ENCODE measurements around the gene SLC7A5.
A peak's percentile ranks its signal among the peaks of the same experiment; 100 is the strongest.
"Not testable (repeated sequence)": the region's sequence is repeated elsewhere in the genome, so short reads cannot be mapped to it uniquely, and the experiment has no call there.

Gene SLC7A5

DNA sequence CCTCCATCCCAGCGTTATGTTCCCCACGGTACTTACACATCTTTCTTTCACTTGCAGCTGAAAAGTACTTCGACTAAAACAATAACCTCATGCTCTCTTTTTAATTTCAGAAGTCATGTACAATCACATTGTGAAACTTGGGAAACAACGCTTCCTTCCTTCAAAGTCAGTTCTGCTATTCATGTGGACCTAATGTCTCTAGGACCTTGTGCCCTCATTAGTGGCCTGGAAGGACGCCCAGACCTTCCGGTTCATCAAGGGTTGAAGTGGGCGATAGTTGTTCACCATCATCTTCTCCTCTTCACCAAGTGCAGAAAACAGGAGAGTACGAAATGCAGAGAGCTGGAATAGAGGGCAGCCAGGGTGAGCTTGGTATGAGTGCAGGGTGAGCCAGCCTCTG lies 18.6 kb upstream of the SLC7A5 start:
- DNase-seq = peak; percentile 89 to 90

DNA sequence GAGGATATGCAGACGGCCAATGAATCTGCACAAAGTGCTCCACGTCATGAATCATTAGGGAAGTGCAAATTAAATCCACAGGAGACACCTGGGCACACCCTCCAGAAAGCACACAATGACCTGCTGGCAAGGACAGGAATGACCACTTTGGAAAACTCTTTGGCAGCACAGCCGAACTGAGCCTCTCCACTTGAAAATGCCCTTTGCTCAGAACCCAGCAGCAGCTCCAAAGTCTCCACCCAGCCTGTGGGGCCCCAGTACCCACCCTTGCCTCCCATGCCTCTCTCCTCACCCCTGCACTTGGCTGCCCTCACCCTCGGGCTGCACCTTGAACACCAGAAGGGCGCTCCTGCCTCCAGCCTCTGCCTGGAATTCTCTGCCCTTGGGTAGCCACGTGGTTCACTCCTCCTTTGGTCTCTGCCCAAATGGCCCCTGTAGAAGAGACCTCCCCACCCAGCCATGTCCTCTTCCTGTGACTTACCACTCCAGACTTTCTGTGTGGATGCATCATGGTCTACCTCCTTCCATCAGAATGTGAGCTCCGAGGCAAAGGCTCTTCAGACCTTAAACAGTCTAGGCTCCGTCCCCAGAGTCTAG lies 16.2 kb upstream of the SLC7A5 start:
- DNase-seq = not testable (repeated sequence)

DNA sequence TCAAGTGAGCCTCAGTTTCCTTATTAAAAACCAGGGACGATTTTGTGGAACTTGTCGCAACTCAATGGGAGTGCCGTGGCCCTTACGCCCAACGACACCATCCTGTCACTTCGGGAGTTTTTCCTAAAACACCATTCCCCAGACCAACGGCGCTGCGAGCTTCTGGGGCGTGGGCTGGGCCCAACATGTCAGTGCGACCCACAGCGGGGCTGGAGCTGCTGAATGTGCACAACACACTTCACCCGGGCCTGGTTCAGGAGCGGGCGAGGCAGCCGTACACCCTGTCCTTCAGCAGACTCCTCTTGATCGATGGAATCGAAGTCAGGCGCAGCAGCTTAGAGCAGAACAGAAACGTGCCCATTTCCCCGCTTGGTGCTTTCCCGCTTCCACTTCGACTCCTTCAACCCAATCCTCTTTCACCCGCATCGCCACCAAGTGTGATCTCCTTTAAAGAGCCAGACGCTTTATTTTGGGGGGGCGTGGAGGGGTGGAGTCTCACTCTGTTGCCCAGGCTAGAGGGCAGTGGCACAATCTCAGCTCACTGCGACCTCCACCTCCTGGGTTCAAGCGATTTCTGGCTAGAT lies 13.2 kb upstream of the SLC7A5 start:
- no peak for DNase-seq

DNA sequence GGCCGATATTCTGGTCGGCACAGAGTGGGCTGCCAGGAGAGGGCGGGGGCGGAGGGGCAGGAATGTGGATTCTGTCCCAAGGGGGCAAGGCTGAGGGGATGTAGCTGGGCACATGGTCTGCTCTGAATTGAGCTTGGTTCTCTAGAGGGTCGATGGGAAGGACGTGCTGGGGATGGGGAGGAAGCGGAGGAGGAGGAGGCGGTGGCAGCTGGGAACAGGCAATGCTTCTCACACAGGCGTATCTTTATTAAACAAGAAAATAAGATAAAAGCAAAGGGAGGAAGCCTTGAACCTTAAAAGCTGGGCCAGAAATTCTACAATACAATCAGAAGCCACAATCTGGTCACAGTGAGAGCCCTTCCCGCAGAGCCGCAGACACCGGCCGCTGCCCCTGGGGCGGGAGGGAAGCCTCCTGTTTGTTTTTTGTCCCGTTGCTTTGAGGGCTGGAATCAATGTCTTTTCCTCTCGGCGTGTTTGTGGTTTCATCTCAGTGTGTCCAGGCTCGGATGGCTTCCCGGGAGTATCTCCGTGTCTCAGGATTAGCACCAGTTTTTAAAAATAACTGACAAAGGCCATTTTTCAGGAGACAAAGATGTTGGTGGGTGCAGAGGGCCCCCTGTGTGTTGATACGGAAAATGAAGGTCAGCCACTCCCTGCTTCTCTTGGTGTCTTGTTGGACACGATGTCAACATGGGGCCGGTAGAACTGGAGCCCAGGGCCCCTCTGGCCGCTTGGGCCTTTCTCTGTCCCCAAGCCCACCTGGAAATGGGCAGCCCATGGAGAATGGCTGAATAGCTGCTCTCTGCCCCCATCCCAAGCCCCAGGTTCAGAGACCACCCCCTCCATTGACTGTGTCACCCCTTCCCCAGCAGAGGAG lies 12.3 kb upstream of the SLC7A5 start:
- DNase-seq = no peak

DNA sequence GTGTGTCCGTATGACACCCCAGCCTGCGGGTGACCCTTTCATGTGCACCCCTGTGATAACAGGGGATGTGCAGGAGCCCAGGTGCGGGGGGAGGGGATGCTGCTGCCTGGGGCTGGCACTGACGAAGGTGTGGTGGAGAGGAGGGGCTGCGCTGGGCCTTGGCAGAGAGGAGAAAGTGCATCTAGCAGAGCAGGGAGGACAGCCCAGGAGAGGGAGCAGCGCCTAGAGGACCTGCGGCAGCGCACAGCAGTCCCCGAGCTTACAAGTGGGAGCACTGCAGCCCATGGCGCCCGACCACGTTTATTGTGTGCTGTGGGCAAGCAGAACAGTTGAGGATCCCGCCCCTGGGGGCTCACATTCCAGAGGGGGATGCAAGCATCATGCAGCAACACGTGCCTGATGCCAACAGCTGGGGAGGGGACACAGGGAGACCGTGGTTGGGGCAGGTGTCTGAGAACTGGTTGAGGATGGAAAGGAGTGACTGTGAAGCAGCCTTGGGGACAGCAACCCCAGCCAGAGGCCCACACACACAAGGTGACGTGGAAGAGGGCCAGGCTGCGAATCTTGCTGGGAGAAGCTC lies 10.9 kb upstream of the SLC7A5 start:
- DNase-seq = no peak

DNA sequence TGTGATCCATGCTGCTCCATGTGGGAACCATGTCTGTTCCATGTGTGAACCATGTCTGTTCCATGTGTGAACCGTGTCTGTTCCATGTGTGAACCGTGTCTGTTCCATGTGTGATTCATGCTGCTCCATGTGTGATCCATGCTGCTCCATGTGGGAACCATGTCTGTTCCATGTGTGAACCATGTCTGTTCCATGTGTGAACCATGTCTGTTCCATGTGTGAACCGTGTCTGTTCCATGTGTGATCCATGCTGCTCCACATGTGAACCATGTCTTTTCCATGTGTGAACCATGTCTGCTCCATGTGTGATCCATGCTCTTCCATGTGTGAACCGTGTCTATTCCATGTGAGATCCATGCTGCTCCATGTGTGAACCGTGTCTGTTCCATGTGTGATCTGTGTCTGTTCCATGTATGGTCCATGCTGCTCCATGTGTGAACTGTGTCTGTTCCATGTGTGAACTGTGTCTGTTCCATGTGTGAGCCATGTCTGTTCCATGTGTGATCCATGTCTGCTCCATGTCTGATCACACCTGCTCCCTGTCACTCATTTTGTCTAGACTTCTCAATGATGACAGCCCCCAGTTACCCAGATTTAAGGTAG lies 10.2 kb upstream of the SLC7A5 start:
- DNase-seq = not testable (repeated sequence)

DNA sequence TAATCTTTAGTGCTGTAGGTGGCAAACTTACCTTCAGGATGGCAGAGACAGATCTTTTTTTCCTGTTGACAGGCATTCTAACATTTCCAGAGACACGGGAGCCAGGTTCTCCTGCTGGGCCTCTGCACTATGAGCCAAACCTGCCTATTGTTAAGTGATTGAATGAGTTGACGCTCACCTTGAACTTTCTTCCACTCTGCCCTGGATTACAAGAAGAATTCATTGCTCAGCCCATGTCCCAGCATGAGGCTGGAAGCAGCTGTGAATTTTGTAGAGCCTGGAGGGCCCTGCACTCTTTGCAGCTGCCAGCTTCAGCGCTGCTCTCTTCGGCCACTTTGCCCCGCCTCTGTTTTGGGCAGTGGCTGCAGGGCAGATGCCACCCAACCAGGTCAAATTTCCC lies 9.4 kb upstream of the SLC7A5 start:
- no peak for DNase-seq

DNA sequence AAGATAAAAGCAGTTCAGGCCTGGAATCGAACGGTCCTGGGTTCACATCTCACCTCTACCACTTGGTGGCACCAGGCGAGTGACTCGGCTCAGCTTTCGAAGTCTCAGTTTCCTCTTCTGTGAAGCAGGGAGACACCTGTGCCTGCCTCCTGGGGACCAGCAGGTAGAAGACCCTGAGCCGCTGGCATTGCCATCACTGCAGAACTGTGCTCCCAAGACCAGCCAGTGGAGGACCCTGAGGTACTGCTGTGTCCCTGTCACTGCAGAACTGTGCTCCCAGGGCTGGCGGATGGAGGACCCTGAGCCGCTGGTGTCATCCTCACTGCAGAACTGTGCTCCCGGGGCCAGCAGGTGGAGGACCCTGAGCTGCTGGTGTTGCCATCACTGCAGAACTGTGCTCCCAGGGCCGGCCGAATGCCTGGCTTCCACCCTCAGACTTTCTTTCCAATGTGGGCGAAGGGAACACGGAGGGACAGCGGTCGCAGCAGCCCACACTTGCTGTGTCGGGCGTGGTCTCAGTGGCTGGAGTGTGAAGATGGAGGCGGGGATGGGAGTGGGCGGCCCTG lies 8.7 kb upstream of the SLC7A5 start:
- peak in 1 of 2 donors; percentile 43 for DNase-seq

DNA sequence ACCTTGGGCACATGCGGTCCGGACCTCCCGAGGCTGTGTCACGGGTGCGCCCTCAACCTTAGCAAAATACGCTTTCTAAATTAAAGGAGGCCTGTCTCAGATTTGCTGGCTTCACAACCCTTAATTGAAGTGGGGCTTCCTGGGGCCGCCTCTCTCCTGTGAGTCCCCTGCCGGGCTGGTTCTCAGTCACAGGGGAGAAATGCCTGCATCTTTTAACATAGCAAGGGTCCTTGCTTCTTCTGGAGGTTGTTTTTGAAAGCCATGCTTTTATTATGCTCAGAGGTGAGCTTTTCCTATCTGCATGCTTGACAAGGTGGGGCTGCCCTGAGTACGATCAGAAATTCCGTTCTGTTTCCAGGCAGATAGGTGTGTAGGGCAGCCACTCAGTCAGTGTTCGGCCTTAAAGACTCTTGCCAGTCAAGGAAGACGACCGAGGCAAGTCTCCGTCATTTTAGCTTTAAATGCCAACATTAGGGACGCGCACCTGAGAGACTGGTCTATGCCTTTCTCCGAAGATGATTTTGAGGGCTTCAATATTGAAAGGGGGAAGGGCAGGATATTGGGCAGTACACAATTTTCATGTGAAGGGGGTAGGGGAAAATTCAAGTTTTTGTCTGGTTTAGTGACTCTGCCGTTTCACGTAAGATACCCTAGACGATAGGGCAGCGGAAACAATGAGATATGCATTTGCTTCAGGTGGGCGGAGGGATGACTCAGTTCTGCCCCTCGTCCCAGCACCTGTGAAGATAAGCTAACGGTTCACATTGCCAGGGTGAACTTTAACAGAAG lies 5.5 kb upstream of the SLC7A5 start:
- DNase-seq = no peak

DNA sequence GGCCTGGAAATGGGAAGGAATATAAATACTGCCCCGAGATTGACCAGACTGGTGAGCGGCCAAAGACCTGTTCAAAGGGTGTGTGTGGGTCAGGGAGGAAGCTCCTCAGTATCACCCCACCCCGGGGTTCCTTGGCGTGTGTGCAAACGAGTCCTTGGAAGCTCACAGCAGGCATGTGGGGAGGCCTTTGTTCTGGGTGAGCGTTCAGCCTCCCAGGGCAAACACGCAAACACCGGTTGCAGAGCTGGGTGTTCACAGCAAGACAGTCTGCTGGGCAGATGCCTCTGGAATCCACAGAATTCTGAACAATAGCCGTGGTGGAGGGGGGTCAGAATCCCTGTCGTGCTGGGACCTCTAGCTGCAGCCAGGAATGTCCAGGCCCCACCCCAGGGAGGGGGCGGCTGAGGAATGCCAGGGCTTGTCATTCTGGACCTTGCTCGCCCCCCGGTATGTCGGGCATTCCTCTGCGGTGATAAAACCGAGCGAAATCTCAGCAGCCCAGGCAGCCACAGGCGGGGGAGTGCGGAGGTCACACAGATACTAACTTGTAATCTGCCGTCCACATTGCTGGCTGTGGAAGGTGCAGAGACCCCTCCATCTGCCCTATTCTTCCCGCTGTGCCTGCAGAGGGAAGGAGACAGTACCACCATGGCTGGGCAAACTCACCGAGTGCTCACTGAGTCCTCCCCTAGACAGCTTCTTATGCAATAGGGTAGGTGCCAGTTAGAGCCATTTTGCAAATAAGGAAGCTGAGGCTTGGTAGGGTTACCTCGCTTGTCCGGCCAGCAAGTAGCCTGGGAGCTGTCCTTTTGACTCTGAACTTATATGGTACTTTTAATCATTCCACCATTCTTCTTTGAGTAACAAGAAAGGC lies 1.3 kb upstream of the SLC7A5 start:
- DNase-seq = peak; percentile 56 to 59

DNA sequence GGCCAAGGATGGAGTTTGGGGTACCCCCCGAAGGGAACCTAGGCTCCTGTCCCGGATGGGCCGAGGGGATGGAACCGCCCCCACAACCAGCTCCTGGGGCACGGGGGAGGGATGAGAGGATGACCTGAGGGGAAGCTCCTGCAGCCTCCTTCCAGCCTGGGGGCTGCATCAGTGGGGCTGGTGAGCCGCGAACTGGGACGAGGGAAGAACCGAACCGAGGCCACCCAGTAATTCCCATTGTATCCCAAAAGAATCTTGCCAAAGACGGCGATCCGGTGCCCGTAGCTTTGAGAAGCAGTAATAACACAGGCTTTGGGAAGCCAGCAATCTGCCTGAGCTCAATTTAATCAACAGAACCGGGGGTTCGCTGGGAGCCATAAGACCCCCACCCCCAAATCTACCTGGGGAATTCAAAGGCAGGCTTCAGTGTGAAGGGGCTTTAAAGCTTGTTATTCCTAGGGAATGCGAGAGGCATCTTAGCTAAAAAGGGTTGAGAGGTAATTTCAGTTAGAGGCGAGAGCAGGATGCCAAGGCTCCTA lies 641 bp upstream of the SLC7A5 start:
- not testable (repeated sequence) for DNase-seq

DNA sequence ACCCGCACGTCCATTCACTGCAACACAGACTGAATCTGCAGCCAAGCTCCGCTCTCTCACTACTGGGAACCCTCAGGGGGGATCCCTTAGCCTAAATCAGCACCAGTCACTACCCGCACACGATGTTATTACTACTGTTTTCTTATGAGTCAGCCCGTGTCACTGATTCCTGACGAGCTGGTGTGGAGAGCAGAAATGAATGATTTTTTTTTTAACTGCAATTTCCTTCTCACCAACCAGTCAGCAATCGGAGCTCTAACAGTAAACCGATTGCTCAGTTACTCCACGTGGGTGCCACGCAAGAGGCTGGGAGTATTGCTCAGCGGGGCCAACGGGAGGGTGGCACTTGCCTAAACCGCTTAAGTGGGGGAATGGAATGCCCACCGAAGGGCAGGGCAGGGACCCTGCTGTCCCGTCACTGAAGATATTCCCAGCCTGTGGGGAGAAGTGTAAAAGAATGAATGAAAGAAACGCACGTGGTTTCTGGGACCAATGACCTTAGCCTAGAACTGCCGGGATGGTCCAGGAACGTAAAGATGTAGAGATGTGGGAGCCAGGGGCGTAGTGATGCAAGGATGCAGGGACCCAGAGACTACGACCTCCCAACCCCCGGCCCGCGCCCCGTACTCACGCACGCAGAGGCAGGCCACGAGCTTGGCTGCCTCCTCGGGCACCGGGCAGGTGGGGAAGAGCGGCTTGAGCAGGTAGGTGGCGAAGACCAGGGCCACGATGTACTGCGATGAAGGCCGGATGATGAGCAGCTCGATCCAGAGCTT lies 865 bp downstream of the SLC7A5 start:
- DNase-seq = peak; percentile 83 to 86

DNA sequence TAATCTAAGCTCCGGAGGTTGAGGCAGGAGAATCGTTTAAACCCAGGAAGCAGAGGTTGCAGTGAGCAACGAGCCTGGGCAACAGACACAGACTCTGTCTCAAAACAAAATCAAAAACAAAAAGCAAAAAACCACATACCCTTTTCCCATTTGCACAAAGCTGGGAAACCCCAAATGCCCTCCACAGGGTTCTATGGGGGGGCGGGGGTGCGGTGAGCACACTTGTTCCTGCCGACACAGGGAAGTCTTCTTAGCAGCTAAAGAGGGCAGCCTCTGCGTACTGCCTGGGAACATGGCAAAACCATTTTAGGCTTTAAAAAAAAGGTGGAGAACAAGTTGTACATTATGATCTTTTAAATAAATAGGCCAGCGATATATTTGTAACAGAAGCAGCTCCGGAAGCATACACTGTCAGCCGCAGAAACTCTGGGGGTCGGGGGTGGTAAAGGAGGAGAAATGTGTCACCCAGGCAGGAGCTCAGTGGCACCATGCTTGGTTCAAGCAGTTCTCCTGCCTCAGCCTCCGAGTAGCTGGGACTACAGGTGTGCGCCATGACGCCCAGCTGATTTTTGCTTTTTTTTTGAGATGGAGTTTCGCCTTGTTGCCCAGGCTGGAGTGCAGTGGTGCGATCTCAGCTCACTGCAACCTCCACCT lies 3.3 kb downstream of the SLC7A5 start:
- DNase-seq = not testable (repeated sequence)

DNA sequence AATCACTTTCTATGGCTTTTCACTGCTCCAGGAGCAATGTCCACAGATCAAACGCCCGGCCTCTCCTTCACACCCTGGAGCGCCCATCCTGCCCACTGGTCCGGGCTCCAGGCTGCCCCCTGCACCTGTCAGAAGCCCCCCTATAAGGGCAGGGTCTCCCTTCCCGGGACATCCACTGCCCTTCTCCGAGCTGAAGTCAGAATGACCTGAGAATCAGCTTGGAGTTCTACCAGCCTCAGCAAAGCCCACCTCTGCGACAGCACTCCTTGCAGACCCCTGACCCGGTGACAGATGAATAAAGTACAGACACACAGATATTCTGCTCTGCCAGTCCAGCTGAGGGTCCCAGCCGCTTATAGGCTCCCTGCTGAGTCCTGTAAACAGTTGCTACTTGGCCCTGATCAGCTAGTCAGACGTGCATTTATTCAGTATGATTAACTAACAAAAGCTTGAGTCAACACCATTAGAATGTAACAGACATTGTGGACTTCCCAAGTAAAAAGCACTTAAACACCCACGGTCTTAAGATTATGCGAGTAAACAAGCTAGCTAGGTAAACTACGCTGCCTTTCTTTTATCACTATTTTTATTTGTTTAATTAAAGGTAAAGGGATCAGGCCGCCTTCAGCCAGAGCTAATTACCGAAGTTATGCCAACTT lies 4.8 kb downstream of the SLC7A5 start:
- no peak for DNase-seq

DNA sequence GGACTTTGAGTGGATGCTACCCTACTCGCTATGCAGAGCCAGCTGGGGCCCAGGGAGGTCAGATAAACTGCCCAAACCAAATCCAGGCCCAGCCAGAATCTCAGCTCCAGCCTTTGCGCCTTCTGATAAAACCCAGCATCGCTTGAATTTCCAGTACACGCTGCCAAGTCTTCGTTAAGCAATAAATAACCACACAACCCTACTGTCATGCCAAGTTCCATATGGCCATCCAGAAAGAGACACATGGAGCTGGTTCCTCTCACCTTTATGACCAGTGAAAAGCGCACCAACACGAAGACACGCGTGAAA lies 6.0 kb downstream of the SLC7A5 start:
- DNase-seq = not testable (repeated sequence)

DNA sequence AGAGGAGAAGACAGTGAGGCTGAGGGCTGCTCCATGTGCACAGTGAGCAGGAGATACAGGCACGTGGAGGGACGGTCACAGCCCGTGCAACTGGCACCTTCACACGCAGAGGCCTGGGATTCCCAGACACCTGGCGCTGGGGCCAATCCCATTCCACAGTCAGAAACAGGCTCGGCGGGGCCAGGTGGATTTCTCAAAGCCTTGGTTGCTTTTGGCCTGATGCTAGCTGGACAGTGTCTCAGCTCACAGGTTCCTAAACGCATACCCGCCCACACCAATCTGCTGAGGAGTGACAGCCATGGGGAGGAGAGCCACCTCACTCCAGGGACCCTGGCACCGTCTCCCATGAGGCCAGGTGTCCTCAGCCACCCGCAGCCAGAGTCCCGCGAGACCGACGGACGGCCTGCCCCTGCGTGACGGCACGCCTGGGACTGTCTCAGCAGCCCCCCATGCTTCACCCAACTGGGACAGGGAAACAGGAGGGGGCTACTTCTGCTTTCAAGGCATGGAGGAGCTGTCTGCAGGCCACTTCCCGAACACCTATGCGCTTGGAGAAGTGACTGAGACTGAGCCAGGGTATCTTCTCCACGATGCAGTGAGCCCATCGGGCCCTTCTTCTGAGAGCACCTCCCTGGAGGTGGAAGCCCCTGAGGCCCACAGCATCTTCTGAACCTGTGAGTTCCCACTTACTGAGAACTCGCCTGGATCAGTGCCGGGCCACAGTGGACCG lies 6.5 kb downstream of the SLC7A5 start:
- DNase-seq = not testable (repeated sequence)

DNA sequence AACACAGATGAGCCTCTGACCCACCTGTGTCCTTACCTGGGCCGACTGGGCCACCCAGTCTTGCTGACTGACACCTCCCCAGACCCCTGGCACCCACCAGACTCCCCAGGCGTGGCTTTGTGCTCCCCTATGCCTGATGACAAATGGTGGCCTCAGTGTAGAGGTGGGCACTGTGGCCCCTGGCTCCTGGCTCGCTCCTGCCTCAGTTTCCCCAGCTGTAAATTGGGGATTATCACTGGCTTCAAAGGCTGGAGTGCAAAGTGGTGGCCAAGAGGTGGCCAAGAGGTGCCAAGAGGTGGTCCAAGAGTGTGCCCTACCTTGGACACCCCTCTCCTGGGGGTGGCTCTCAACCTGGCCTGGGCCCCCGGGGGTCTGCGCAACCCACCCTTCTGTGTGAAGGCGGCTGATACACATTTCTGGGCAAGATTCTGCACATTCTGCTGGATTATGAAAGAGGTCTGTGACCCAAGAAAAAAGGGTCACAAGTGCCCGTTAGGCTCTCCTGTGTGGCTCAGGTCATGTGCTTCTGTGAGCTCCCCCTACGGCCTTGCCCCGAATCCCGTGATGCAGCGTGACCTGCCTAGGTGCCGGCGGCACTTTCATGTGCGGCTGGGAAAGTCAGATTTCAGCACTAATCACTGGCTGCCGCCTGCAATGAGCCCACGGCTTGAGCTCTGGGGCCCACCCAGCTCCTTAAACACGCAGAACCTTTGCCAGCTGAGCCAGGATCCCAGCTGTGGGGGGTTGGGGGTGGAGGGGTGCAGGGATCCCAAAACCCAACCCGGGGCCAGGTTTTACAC lies 7.8 kb downstream of the SLC7A5 start:
- DNase-seq = not testable (repeated sequence)

Measured in inflammatory macrophage (primary cell).